Measurements from ENCODE around the gene SERTAD3. TPM values are rescaled to one million over a fixed set of nuclear protein-coding genes. Genes with fewer than 3 reads are reported as not detected.

Gene SERTAD3
- total and polyA plus RNA-seq, 8 donors = 4.9 to 15.0 (median 8.4) TPM

GRCh38 chr19:40415768-40416167 is 28.4 kb downstream of the SERTAD3 start:
- Histone ChIP-seq H3K4me1 (no peaks in the 10 kb centered on the region), H3K9me3 (no peaks in the 10 kb centered on the region), H3K4me3 (no peak overlapping the region), H3K27me3 (no peaks in the 10 kb centered on the region), H3K36me3 (no peaks in the 10 kb centered on the region), H3K27ac (no peak overlapping the region)
- FAIRE-seq (no peak), DNase-seq (no peak), ATAC-seq (no peak)
- TF ChIP-seq, protein P1, sequence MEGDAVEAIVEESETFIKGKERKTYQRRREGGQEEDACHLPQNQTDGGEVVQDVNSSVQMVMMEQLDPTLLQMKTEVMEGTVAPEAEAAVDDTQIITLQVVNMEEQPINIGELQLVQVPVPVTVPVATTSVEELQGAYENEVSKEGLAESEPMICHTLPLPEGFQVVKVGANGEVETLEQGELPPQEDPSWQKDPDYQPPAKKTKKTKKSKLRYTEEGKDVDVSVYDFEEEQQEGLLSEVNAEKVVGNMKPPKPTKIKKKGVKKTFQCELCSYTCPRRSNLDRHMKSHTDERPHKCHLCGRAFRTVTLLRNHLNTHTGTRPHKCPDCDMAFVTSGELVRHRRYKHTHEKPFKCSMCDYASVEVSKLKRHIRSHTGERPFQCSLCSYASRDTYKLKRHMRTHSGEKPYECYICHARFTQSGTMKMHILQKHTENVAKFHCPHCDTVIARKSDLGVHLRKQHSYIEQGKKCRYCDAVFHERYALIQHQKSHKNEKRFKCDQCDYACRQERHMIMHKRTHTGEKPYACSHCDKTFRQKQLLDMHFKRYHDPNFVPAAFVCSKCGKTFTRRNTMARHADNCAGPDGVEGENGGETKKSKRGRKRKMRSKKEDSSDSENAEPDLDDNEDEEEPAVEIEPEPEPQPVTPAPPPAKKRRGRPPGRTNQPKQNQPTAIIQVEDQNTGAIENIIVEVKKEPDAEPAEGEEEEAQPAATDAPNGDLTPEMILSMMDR (IDR thresholded peaks at IDR 0.05) = no peak
- WGBS, 2 donors = 89 to 100% methylated on average over 2 of the region's 2 CpGs
- intact Hi-C loops (cut with DNase I) = no loop called here

DNA sequence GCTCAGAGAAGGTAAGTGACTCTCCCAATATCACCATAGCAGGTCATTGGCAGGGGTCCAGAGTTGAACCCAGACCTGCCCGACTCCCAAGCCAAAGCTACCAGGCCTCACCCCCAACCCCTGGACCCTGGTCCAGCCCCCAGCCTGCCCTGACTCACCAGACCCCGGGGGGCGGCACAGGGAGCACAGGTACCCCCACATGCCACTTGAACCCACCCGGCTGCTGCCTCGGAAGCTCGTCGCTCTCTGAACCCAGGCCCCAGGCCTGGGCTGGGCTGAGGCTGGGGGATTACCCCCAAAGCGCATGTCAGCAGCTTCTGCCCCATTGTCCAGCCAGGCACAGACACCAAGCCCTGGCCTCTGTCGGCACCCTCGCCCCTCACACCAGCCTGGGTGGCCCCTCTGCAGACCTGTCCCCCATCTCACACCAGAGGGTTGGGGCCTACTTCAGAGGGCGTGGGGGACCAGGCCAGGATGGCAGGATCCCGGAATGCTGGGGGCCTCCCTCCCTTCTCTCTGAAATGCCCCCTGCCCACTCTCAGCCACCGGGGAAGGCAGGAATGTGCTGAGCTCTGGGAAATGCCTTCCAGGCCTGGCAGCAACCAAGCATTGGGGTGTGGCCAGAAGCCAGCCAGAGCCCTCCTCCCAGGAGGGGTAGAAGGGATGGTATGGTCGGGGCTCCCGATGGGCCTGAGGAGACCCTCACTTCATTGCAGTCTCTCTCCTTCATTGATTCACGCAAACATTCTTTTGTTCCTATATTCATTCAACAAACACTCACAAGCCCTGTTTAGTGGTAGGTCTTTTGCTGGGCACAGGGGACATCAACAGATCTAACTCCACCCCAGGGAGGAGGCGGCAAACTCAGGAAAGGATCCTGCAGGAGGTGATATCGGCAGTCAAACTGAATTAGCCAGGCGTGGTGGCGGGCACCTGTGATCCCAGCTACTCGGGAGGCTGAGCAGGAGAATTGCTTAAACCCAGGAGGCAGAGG is 29.3 kb downstream of the SERTAD3 start:
- Histone ChIP-seq H3K27me3 (no peaks in the 10 kb centered on the region), H3K36me3 (no peaks in the 10 kb centered on the region), H3K27ac (no peak overlapping the region), H3K4me3 (no peak overlapping the region), H3K4me1 (no peaks in the 10 kb centered on the region), H3K9me3 (no peaks in the 10 kb centered on the region)
- FAIRE-seq (no peak), ATAC-seq (no peak), DNase-seq (no peak)
- intact Hi-C loops (cut with DNase I) = no loop called here
- TF ChIP-seq, protein P1 (IDR thresholded peaks at IDR 0.05) = no peak
- WGBS, 2 donors = 80 to 81% methylated on average over 18 to 21 of the region's 21 CpGs

- ATAC-seq (no peak), FAIRE-seq (no peak), DNase-seq (no peak)
- intact Hi-C loops (cut with DNase I) = no loop called here
- Histone ChIP-seq H3K27me3 (no peaks in the 10 kb centered on the region), H3K4me3 (no peak within 1 kb of the TSS), H3K36me3 (no peaks in the 10 kb centered on the region), H3K9me3 (no peaks in the 10 kb centered on the region), H3K4me1 (no peaks in the 10 kb centered on the region), H3K27ac (no peak within 1 kb of the TSS)
- 41 to 53% methylated on average over 18 of the region's 18 CpGs for WGBS, 2 donors
- TF ChIP-seq, protein P1 (IDR thresholded peaks at IDR 0.05) = no peak
These were observed 30.8 kb downstream of the SERTAD3 start, which contains the start of gene PRX for GRCh38 chr19:40413291-40413845. Gene PRX (minus strand): TSS chr19:40413378. CDS start chr19:40407932, 5,446 bp downstream.

DNA sequence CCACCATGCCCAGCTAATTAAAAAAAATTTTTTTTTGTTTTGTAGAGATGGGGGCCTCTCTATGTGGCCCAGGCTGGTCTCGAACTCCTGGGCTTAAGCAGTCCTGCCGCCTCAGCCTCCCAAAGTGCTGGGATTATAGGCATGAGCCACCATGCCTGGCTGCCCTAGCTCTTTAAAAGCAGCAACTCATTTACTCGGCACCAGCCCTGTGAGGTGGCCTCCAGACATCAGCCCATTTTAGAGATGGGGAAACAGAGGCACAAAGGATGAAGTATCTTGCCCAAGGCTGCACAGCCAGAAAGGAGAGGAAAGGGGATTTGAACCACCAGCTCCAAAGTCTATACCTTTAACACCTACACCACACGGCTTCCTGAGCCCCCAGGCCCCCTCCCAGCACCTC is 31.3 kb downstream of the SERTAD3 start:
- no peaks in the 10 kb centered on the region for H3K27me3 ChIP-seq
- TF ChIP-seq, protein P1 (IDR thresholded peaks at IDR 0.05) = no peak
- H3K27ac ChIP-seq = no peak overlapping the region
- ATAC-seq = no peak
- no peak for FAIRE-seq
- no peaks in the 10 kb centered on the region for H3K4me1 ChIP-seq
- H3K36me3 ChIP-seq = no peaks in the 10 kb centered on the region
- H3K9me3 ChIP-seq = no peaks in the 10 kb centered on the region
- WGBS, 2 donors = 68% methylated on average over 4 of the region's 4 CpGs
- DNase-seq = no peak
- intact Hi-C loops (cut with DNase I) = no loop called here
- no peak overlapping the region for H3K4me3 ChIP-seq

Measured in pancreas (tissue), 10 donors.